SK-N-SH (cell line): ENCODE data around the gene HOMER2. TPM values are rescaled to one million over a fixed set of nuclear protein-coding genes. Genes with fewer than 3 reads are reported as not detected.
A peak's percentile ranks its signal among the peaks of the same experiment; 100 is the strongest.

Experiments used
- CTCF ChIA-PET: fragments of 300-600, 350-600 bp; formaldehyde crosslinking; extraction: SDS; loops from one replicate; lab custom pipeline; 2021; lab: Yijun Ruan, JAX
- POLR2A ChIA-PET: fragments of 350-600 bp; sonication (Branson Sonifier 250); formaldehyde crosslinking; extraction: SDS; loops from one replicate; lab custom pipeline; 2020; ENCODE audit warnings: antibody characterized with exemption, inconsistent platforms; lab: Yijun Ruan, JAX
- DNase-seq: peaks from one replicate; pipeline ENCODE4 v3.0.0; 2012
- H2AFZ ChIP-seq: fragments of 200-600 bp; sonication (generic); 2 replicates; pipeline ENCODE4 v1.8.1; 2016; ENCODE audit warnings: antibody characterized with exemption, mild to moderate bottlenecking, low read depth
- H3F3A ChIP-seq: fragments of 200-600 bp; sonication (generic); replicated peaks from 2 replicates; pipeline ENCODE3; 2016; ENCODE audit warnings: antibody characterized with exemption, mild to moderate bottlenecking; ENCODE audit not compliant: insufficient read depth
- H3K27ac ChIP-seq, 2 experiments: fragments of 200-500 bp in 1 of 2; fragments of 200-600 bp in 1 of 2; sonication (Bioruptor generic) in 1 of 2; sonication (generic), shearing (Covaris generic) in 1 of 2; 2 replicates each; pipeline versions ENCODE4 v1.5.1 to v1.6.1; 2014 to 2016; ENCODE audit warnings: low read depth in 2 of 2, inconsistent platforms in 1 of 2, low read length in 1 of 2, mild to moderate bottlenecking in 1 of 2, mixed read lengths in 1 of 2
- H3K27me3 ChIP-seq: fragments of 200-600 bp; sonication (generic), shearing (Covaris generic); 2 replicates; pipeline ENCODE4 v1.6.1; 2016; ENCODE audit warnings: mixed run types; ENCODE audit not compliant: insufficient read depth
- H3K36me3 ChIP-seq, 2 experiments: fragments of 200-500 bp in 1 of 2; fragments of 200-600 bp in 1 of 2; sonication (Bioruptor generic) in 1 of 2; sonication (generic) in 1 of 2; replicated peaks in 1 of 2; 2 replicates each; pipeline versions ENCODE3 to v1.5.1; 2014 to 2016; ENCODE audit warnings: low read length in 1 of 2, mild to moderate bottlenecking in 1 of 2; ENCODE audit not compliant: insufficient read depth in 2 of 2, control insufficient read depth in 1 of 2
- H3K4me1 ChIP-seq, 2 experiments: fragments of 200-500 bp in 1 of 2; fragments of 200-600 bp in 1 of 2; sonication (Bioruptor generic) in 1 of 2; sonication (generic), shearing (Covaris generic) in 1 of 2; 2 replicates each; pipeline versions ENCODE4 v1.5.1 to v1.6.1; 2014 to 2016; ENCODE audit warnings: low read depth in 1 of 2, low read length in 1 of 2, mixed run types in 1 of 2; ENCODE audit not compliant: insufficient read depth in 2 of 2, control insufficient read depth in 1 of 2
- H3K4me2 ChIP-seq: fragments of 200-600 bp; sonication (generic), shearing (Covaris generic); 2 replicates; pipeline ENCODE4 v1.6.1; 2017; ENCODE audit warnings: mixed run types
- H3K4me3 ChIP-seq, 2 experiments: fragments of 200-500 bp in 1 of 2; fragments of 200-600 bp in 1 of 2; sonication (Bioruptor generic) in 1 of 2; sonication (generic), shearing (Covaris generic) in 1 of 2; 2 replicates each; pipeline versions ENCODE4 v1.5.1 to v1.8.1; 2014 to 2016; ENCODE audit warnings: low read depth in 2 of 2, inconsistent platforms in 1 of 2, low read length in 1 of 2, mild to moderate bottlenecking in 1 of 2, mixed read lengths in 1 of 2, moderate library complexity in 1 of 2
- H3K79me2 ChIP-seq: fragments of 200-600 bp; sonication (generic); 2 replicates; pipeline ENCODE4 v1.8.1; 2017; ENCODE audit warnings: mild to moderate bottlenecking; ENCODE audit not compliant: insufficient read depth
- H3K9ac ChIP-seq: fragments of 200-600 bp; sonication (generic); 2 replicates; pipeline ENCODE4 v1.6.1; 2017; ENCODE audit warnings: mixed run types
- H3K9me2 ChIP-seq: fragments of 200-600 bp; sonication (generic); 2 replicates; pipeline ENCODE4 v1.6.1; 2017; ENCODE audit warnings: mixed run types
- H3K9me3 ChIP-seq: fragments of 200-600 bp; sonication (generic); 2 replicates; pipeline ENCODE4 v1.6.1; 2017; ENCODE audit warnings: mixed run types, mild to moderate bottlenecking, moderate library complexity
- H4K20me1 ChIP-seq: fragments of 200-600 bp; sonication (generic); 2 replicates; pipeline ENCODE4 v1.6.1; 2017; ENCODE audit warnings: mild to moderate bottlenecking, mixed run types; ENCODE audit not compliant: insufficient read depth
- CHD2 ChIP-seq: fragments of 150-350 bp; IDR thresholded peaks from 2 replicates; pipeline ENCODE4 v1.6.1; 2018; ENCODE audit warnings: low read length; ENCODE audit not compliant: partially characterized antibody
- ELF1 ChIP-seq: IDR thresholded peaks from 2 replicates; pipeline ENCODE4 v1.4.0; 2012
- EP300 ChIP-seq, 2 experiments: IDR thresholded peaks; 2 replicates each; pipeline versions ENCODE4 v1.4.0 to v1.6.1; 2012; ENCODE audit warnings: borderline replicate concordance in 1 of 2, low read depth in 1 of 2, low read length in 1 of 2
- FOSL2 ChIP-seq: IDR thresholded peaks from 2 replicates; pipeline ENCODE4 v1.4.0; 2012; ENCODE audit warnings: low read depth, mild to moderate bottlenecking, moderate library complexity, borderline replicate concordance
- FOXJ3 ChIP-seq: sonication (generic); formaldehyde crosslinking; IDR thresholded peaks from 2 replicates; pipeline ENCODE4 v1.5.1; 2020; ENCODE audit warnings: mild to moderate bottlenecking, missing genetic modification reagents
- IRF3 ChIP-seq: fragments of 150-350 bp; IDR thresholded peaks from 2 replicates; pipeline ENCODE4 v1.6.1; 2016; ENCODE audit warnings: mild to moderate bottlenecking, low read depth, low read length
- MAX ChIP-seq: IDR thresholded peaks from 2 replicates; pipeline ENCODE4 v1.4.0; 2012; ENCODE audit warnings: low read depth
- PBX3 ChIP-seq: IDR thresholded peaks from 2 replicates; pipeline ENCODE4; 2012
- POLR2AphosphoS5 ChIP-seq: IDR thresholded peaks from 2 replicates; pipeline ENCODE4 v1.6.1; 2012; ENCODE audit warnings: low read depth, low read length
- RCOR1 ChIP-seq: fragments of 150-350 bp; IDR thresholded peaks from 2 replicates; pipeline ENCODE4 v1.6.1; 2017; ENCODE audit warnings: antibody characterized with exemption, low read length
- TAF1 ChIP-seq: IDR thresholded peaks from 2 replicates; pipeline ENCODE4 v1.6.1; 2012; ENCODE audit warnings: low read depth, mild to moderate bottlenecking, low read length, moderate library complexity, borderline replicate concordance
- TCF12 ChIP-seq: IDR thresholded peaks from 2 replicates; pipeline ENCODE4 v1.4.0; 2012
- TEAD4 ChIP-seq: IDR thresholded peaks from 2 replicates; pipeline ENCODE4 v1.4.0; 2012; ENCODE audit warnings: mild to moderate bottlenecking, borderline replicate concordance; ENCODE audit not compliant: insufficient read depth
- ZBTB33 ChIP-seq: IDR thresholded peaks from 2 replicates; pipeline ENCODE4 v1.4.0; 2012; ENCODE audit warnings: low read depth, borderline replicate concordance
- WGBS: methylation state at CpG from one replicate; pipeline ENCODE4 v1.1.6; 2017; ENCODE audit warnings: low lambda C conversion rate; 5-methylcytosine and 5-hydroxymethylcytosine counted together
- polyA plus RNA-seq, 3 experiments: library from polyadenylated mRNA; depleted of rRNA; stranded (reverse); fragments of >200 nt; gene quantifications; 2 replicates each; pipeline ENCODE4 v1.2.3, GENCODE V29; 2012

Gene HOMER2
- polyA plus RNA-seq, 1 of the 3 experiments (the other 2 are of a cell fraction), result 7.3 TPM

- Histone ChIP-seq H3K4me1 (no peaks in the 10 kb centered on the region), H3K9me3 (no peaks in the 10 kb centered on the region), H3F3A (no peaks in the 10 kb centered on the region), H3K79me2 (no peaks in the 10 kb centered on the region), H3K36me3 (no peaks in the 10 kb centered on the region), H3K4me2 (no peak overlapping the region), H3K4me3 (no peak overlapping the region), H3K9me2 (no peaks in the 10 kb centered on the region), H2AFZ (no peak overlapping the region), H4K20me1 (no peaks in the 10 kb centered on the region), H3K9ac (no peak overlapping the region), H3K27me3 (no peaks in the 10 kb centered on the region), H3K27ac (no peak overlapping the region)
- 93% methylated on average over 3 of the region's 5 CpGs for WGBS
- no peak for DNase-seq
- TF ChIP-seq TEAD4 (no peak), CHD2 (no peak), TAF1 (no peak), IRF3 (no peak), FOSL2 (no peak), TCF12 (no peak), RCOR1 (no peak), POLR2AphosphoS5 (no peak), MAX (no peak), ELF1 (no peak)
- ChIA-PET CTCF (no interaction called here), POLR2A (no interaction called here)
Observed at GRCh38 chr15:82937712-82938058, 14.8 kb downstream of the HOMER2 start.

GRCh38 chr15:82936966-82937711, 15.4 kb downstream of the HOMER2 start:
- no peak overlapping the region for H3K27ac ChIP-seq
- H3K4me3 ChIP-seq, result no peak overlapping the region
- H3K9ac ChIP-seq, result no peak overlapping the region
- H3K36me3 ChIP-seq, result no peaks in the 10 kb centered on the region
- H2AFZ ChIP-seq, result no peak overlapping the region
- no peaks in the 10 kb centered on the region for H3K9me2 ChIP-seq
- H3K4me2 ChIP-seq, result no peak overlapping the region
- DNase-seq, result no peak
- no peaks in the 10 kb centered on the region for H3K4me1 ChIP-seq
- POLR2A ChIA-PET, result no interaction called here
- H3K27me3 ChIP-seq, result no peaks in the 10 kb centered on the region
- WGBS, result 58% methylated on average over 4 of the region's 4 CpGs
- H3K9me3 ChIP-seq, result no peaks in the 10 kb centered on the region
- CTCF ChIA-PET, result no interaction called here
- no peaks in the 10 kb centered on the region for H3K79me2 ChIP-seq
- TF ChIP-seq CHD2 (no peak), TCF12 (no peak), TAF1 (no peak), PBX3 (0 out of 2 replicates have a peak, but pooled peaks have one; percentile 35), FOXJ3 (CRISPR knock-in tag) (no peak), ZBTB33 (no peak), RCOR1 (no peak), EP300 (IDR thresholded peaks at IDR 0.05; ENCODE audit: borderline replicate concordance in 1 of 2, low read depth in 1 of 2, low read length in 1 of 2) (no peak)
- no peaks in the 10 kb centered on the region for H3F3A ChIP-seq
- no peaks in the 10 kb centered on the region for H4K20me1 ChIP-seq
